K562 (cell line): ENCODE measurements around the gene SIRT7. TPM values are rescaled to one million over a fixed set of nuclear protein-coding genes. Genes with fewer than 3 reads are reported as not detected.

Experiments used
- ATAC-seq: fragments of 200-7000 bp; cut with Tn5 transposase; 3 replicates; pipeline ENCODE4 v1.9.1; 2020; ENCODE audit warnings: moderate library complexity
- BruUV-seq: library from RNA; stranded (reverse); fragments of 400-500 nt; replicated peaks from 2 replicates; lab custom pipeline; 2021; lab: Mats Ljungman, UMichigan
- CTCF ChIA-PET: fragments of 300-600 bp; formaldehyde crosslinking; extraction: SDS; loops from one replicate; lab custom pipeline; 2021; ENCODE audit warnings: low intra/inter-chr PET ratio; lab: Yijun Ruan, JAX
- POLR2A ChIA-PET: fragments of 300-600, 350-650 bp; sonication (Branson Sonifier 250); formaldehyde crosslinking; extraction: SDS; loops from one replicate; lab custom pipeline; 2021; ENCODE audit warnings: antibody characterized with exemption, inconsistent platforms; lab: Yijun Ruan, JAX
- DNase-seq, 4 experiments: peaks; one replicate each; pipeline versions ENCODE4 v3.0.0 to v3.0.0-alpha.2; 2011 to 2018; ENCODE audit warnings: low spot score in 3 of 4, mixed read lengths in 3 of 4; ENCODE audit errors: extremely low read depth in 1 of 4
- FAIRE-seq: peaks from 2 replicates; lab custom pipeline; 2011; peaks lifted over from hg19 to GRCh38; lab: Jason Lieb, UNC
- H2AFZ ChIP-seq: 2 replicates; pipeline ENCODE4 v1.6.0; 2011; ENCODE audit warnings: low read depth, low read length, control low read depth, inconsistent platforms
- H3K27ac ChIP-seq: fragments of 200-600 bp; 3 replicates; pipeline ENCODE4 v1.8.0; 2011; ENCODE audit warnings: low read depth, mild to moderate bottlenecking, control low read depth, inconsistent platforms, low read length, moderate library complexity, mixed read lengths; ENCODE audit errors: extremely low read depth
- H3K27me3 ChIP-seq, 2 experiments: fragments of 300-600 bp in 1 of 2; 2 replicates in 1 of 2; 3 replicates in 1 of 2; pipeline versions ENCODE4 v1.6.0 to v1.8.0; 2011; ENCODE audit warnings: inconsistent platforms in 2 of 2, low read length in 2 of 2, mild to moderate bottlenecking in 1 of 2, mixed read lengths in 1 of 2, moderate library complexity in 1 of 2; ENCODE audit not compliant: control insufficient read depth in 2 of 2, insufficient read depth in 2 of 2
- H3K36me3 ChIP-seq: fragments of 300-600 bp; 3 replicates; pipeline ENCODE4 v1.8.0; 2011; ENCODE audit warnings: mild to moderate bottlenecking, low read length, inconsistent platforms; ENCODE audit not compliant: control insufficient read depth, insufficient read depth
- H3K4me1 ChIP-seq, 2 experiments: fragments of 200-600 bp in 1 of 2; replicated peaks in 1 of 2; 2 replicates in 1 of 2; 3 replicates in 1 of 2; pipeline versions ENCODE4 v1.5.1 to v1.8.0; 2011; ENCODE audit warnings: inconsistent platforms in 2 of 2, low read length in 2 of 2, mild to moderate bottlenecking in 1 of 2, mixed read lengths in 1 of 2, moderate library complexity in 1 of 2; ENCODE audit not compliant: control insufficient read depth in 2 of 2, insufficient read depth in 2 of 2
- H3K4me2 ChIP-seq: 2 replicates; pipeline ENCODE4 v1.6.1; 2011; ENCODE audit warnings: low read length, control low read depth, inconsistent platforms, mixed read lengths; ENCODE audit not compliant: insufficient read depth
- H3K4me3 ChIP-seq: fragments of 200-600 bp; sonication (generic), shearing (Covaris generic); 2 replicates; pipeline ENCODE4 v1.5.1; 2016; ENCODE audit warnings: control low read depth, inconsistent platforms
- H3K79me2 ChIP-seq: fragments of 200-600 bp; 3 replicates; pipeline ENCODE4 v1.8.0; 2011; ENCODE audit warnings: low read length, inconsistent platforms; ENCODE audit not compliant: control insufficient read depth, insufficient read depth
- H3K9ac ChIP-seq, 2 experiments: 2 replicates each; pipeline versions ENCODE4 v1.6.0 to v1.6.1; 2011; ENCODE audit warnings: low read depth in 2 of 2, low read length in 2 of 2, control low read depth in 1 of 2, inconsistent platforms in 1 of 2, mild to moderate bottlenecking in 1 of 2, mixed read lengths in 1 of 2; ENCODE audit not compliant: insufficient read depth in 1 of 2
- H3K9me1 ChIP-seq: one replicate; pipeline ENCODE4 v1.6.0; 2011; ENCODE audit warnings: inconsistent platforms, mild to moderate bottlenecking, low read length, moderate library complexity; ENCODE audit not compliant: control insufficient read depth, insufficient read depth
- H3K9me3 ChIP-seq: replicated peaks from 2 replicates; pipeline ENCODE4 v1.5.1; 2011; ENCODE audit warnings: low read depth, low read length, inconsistent platforms; ENCODE audit not compliant: control insufficient read depth, insufficient read depth
- H4K20me1 ChIP-seq: replicated peaks from 2 replicates; pipeline ENCODE4 v1.6.1; 2011; ENCODE audit warnings: low read length, inconsistent platforms, mixed read lengths; ENCODE audit not compliant: control insufficient read depth, insufficient read depth
- BRF2 ChIP-seq: IDR thresholded peaks from 3 replicates; pipeline ENCODE4 v1.6.1; 2011; ENCODE audit warnings: borderline replicate concordance, mild to moderate bottlenecking; ENCODE audit not compliant: insufficient read length, insufficient read depth
- FOSL1 ChIP-seq: fragments of 200-800 bp; sonication (Bioruptor generic); conservative IDR thresholded peaks from 2 replicates; pipeline ENCODE4 v1.6.1; 2016; ENCODE audit warnings: missing genetic modification characterization, missing compliant biosample characterization
- POLR2G ChIP-seq: fragments of 200-400 bp; formaldehyde crosslinking; IDR thresholded peaks from 2 replicates; pipeline ENCODE4 v1.6.1; 2017; ENCODE audit warnings: low read depth, mild to moderate bottlenecking, antibody characterized with exemption, low read length, moderate library complexity
- RBFOX2 ChIP-seq: fragments of 200-400 bp; formaldehyde crosslinking; IDR thresholded peaks from 2 replicates; pipeline ENCODE4 v1.6.1; 2017; ENCODE audit warnings: low read depth, mild to moderate bottlenecking, low read length, moderate library complexity
- RBM22 ChIP-seq: fragments of 200-400 bp; formaldehyde crosslinking; IDR thresholded peaks from 2 replicates; pipeline ENCODE4 v1.6.1; 2018; ENCODE audit warnings: low read length, low read depth; ENCODE audit not compliant: poor library complexity, severe bottlenecking
- WGBS: fragments of 100-300 bp; shearing (Covaris generic); methylation state at CpG from one replicate; pipeline ENCODE4 v1.1.6; 2016; ENCODE audit warnings: low coverage, mixed read lengths; ENCODE audit not compliant: insufficient coverage; ENCODE audit errors: missing lambda C conversion rate; 5-methylcytosine and 5-hydroxymethylcytosine counted together
- in situ Hi-C: fragments of 300-500 bp; cut with MboI; formaldehyde crosslinking; loops from 4 replicates; pipeline ENCODE4 v1.15.0; 2018; ENCODE audit warnings: inconsistent platforms, mixed read lengths
- intact Hi-C: fragments of 100-400 bp; cut with micrococcal nuclease; formaldehyde crosslinking; loops from 2 replicates; pipeline ENCODE4 v1.14.2; 2022
- polyA plus RNA-seq, 8 experiments: library from polyadenylated mRNA; depleted of rRNA in 4 of 8; stranded (reverse) in 5 of 8; unstranded in 3 of 8; fragments of >200 nt; fragmentation: Nextera tagmentation in 2 of 8; fragmentation: Illumina TruSeq in 1 of 8; extraction: Ambion mirVana in 2 of 8; extraction: Trizol in 1 of 8; gene quantifications; 2 replicates each; pipeline versions ENCODE4 v1.2.1 to v1.2.3, GENCODE V29; 2011 to 2014; ENCODE audit warnings: inconsistent platforms in 1 of 8, missing spikeins in 1 of 8
- total RNA-seq, 7 experiments: library from RNA; depleted of rRNA in 6 of 7; stranded (reverse); fragments of >200 nt in 6 of 7; fragmentation: Illumina TruSeq in 2 of 7; extraction: Trizol in 2 of 7; gene quantifications; 2 replicates each; pipeline versions ENCODE4 v1.2.1 to v1.2.3, GENCODE V29; 2011 to 2021; ENCODE audit warnings: low replicate concordance in 1 of 7
- TF ChIP-seq, protein P1 (sequence below), 2 experiments: fragments of 450-650 bp in 1 of 2; sonication (generic) in 1 of 2; formaldehyde crosslinking in 1 of 2; IDR thresholded peaks in 1 of 2; conservative IDR thresholded peaks in 1 of 2; 2 replicates each; pipeline versions ENCODE4 v1.6.1 to v1.8.1; 2016 to 2023; ENCODE audit warnings: mild to moderate bottlenecking in 2 of 2, moderate library complexity in 2 of 2, inconsistent platforms in 1 of 2, missing genetic modification reagents in 1 of 2

Gene SIRT7
- total and polyA plus RNA-seq, 9 of the 15 experiments (the other 6 are each of a cell fraction or from before 2014, with no cell fraction given), result 1.6 to 54.8 (median 20.3) TPM

GRCh38 chr17:81898885-81899284 lies 19.1 kb downstream of the SIRT7 start:
- intact Hi-C loops, result no loop called here
- peaks cover 3% of the 10 kb centered on the region for H3K9me1 ChIP-seq
- WGBS, result 86% methylated on average over 8 of the region's 9 CpGs
- H3K27me3 ChIP-seq, result no peaks in the 10 kb centered on the region
- FAIRE-seq, result no peak
- peaks cover 10 to 54% of the 10 kb centered on the region in 2 experiments for H3K4me1 ChIP-seq
- DNase-seq, result no peak
- CTCF ChIA-PET, result no interaction called here
- peaks cover 66% of the 10 kb centered on the region; the same call in 2 of the 3 replicates for H3K36me3 ChIP-seq
- no peak overlapping the region for H2AFZ ChIP-seq
- H3K27ac ChIP-seq, result 0 out of 3 replicates have a peak overlapping the region, but pooled peaks have one; percentile 21
- POLR2A ChIA-PET, result interaction anchor here (0.5 to 2.0 kb wide), 8 partner anchors 14 to 40 kb away, joined by 3 to 10 read pairs (median 3); no protein-coding TSS in a partner anchor
- no peaks in the 10 kb centered on the region for H3K9me3 ChIP-seq
- TF ChIP-seq RBFOX2 (peak; percentile 31), RBM22 (peak; percentile 85), BRF2 (no peak), POLR2G (peak; percentile 47; the same call in 1 of the 2 replicates), FOSL1 (0 out of 2 replicates have a peak, but pooled peaks have one; percentile 5)
- TF ChIP-seq, protein P1, sequence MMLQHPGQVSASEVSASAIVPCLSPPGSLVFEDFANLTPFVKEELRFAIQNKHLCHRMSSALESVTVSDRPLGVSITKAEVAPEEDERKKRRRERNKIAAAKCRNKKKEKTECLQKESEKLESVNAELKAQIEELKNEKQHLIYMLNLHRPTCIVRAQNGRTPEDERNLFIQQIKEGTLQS (IDR thresholded peaks at IDR 0.05), result no peak
- TF ChIP-seq, protein P1 (CRISPR knock-in tag; conservative IDR thresholded peaks at IDR 0.05), result no peak
- peak overlapping the region in 1 of 2 experiments; percentile 37; a peak in 2 of 4 replicates for H3K9ac ChIP-seq
- peaks cover 9% of the 10 kb centered on the region; the same call in 1 of the 2 replicates for H4K20me1 ChIP-seq
- ATAC-seq, result no peak
- in situ Hi-C loops, result no loop called here
- H3K79me2 ChIP-seq, result peaks cover 5% of the 10 kb centered on the region
- H3K4me3 ChIP-seq, result no peak overlapping the region
- H3K4me2 ChIP-seq, result no peak overlapping the region
- no TSS peak for BruUV-seq
